A204.1 (cell line): ENCODE results near the gene FOXL1.
A peak's percentile ranks its signal among the peaks of the same experiment; 100 is the strongest.

Experiments
- FAIRE-seq: peaks from 2 replicates; lab custom pipeline; 2012; peaks lifted over from hg19 to GRCh38; lab: Jason Lieb, UNC

Gene FOXL1

GRCh38 chr16:86568677-86569623 is 9.4 kb upstream of the FOXL1 start:
- FAIRE-seq = peak; percentile 27

GRCh38 chr16:86569701-86570447 is 8.5 kb upstream of the FOXL1 start:
- no peak for FAIRE-seq

GRCh38 chr16:86570558-86571529 is 7.5 kb upstream of the FOXL1 start:
- FAIRE-seq = no peak

- FAIRE-seq = no peak
These were observed 6.8 kb upstream of the FOXL1 start for GRCh38 chr16:86571530-86571915.

- no peak for FAIRE-seq
These were observed 6.3 kb upstream of the FOXL1 start for GRCh38 chr16:86572041-86572521.

GRCh38 chr16:86572606-86573005 is 5.7 kb upstream of the FOXL1 start:
- FAIRE-seq = no peak

GRCh38 chr16:86573215-86573614 is 5.1 kb upstream of the FOXL1 start:
- no peak for FAIRE-seq

- FAIRE-seq = no peak
These were observed 4.5 kb upstream of the FOXL1 start for GRCh38 chr16:86573646-86574508.

- no peak for FAIRE-seq
These were observed 3.7 kb upstream of the FOXL1 start for GRCh38 chr16:86574646-86575045.

GRCh38 chr16:86575095-86575685 is 3.2 kb upstream of the FOXL1 start:
- FAIRE-seq = no peak

GRCh38 chr16:86575754-86576557 is 2.4 kb upstream of the FOXL1 start:
- no peak for FAIRE-seq

GRCh38 chr16:86576591-86577313 is 1.6 kb upstream of the FOXL1 start:
- FAIRE-seq = no peak

GRCh38 chr16:86577314-86577971 is 906 bp upstream of the FOXL1 start:
- no peak for FAIRE-seq

- no peak for FAIRE-seq
These were observed 390 bp downstream of the FOXL1 start for GRCh38 chr16:86578611-86579267.

GRCh38 chr16:86579268-86580062 is 1.1 kb downstream of the FOXL1 start:
- FAIRE-seq = no peak

GRCh38 chr16:86580063-86580790 is 1.9 kb downstream of the FOXL1 start:
- FAIRE-seq = no peak
